RWPE1 (cell line): Measurements from ENCODE around the gene ARHGAP35.
"Not testable (repeated sequence)": the region's sequence is repeated elsewhere in the genome, so short reads cannot be mapped to it uniquely, and the experiment has no call there.

Experiments used
- CTCF ChIA-PET: fragments of 350-600 bp; sonication (Branson Sonifier 250); formaldehyde crosslinking; extraction: SDS; loops from one replicate; lab custom pipeline; 2021; lab: Yijun Ruan, JAX
- POLR2A ChIA-PET: fragments of 400-600 bp; formaldehyde crosslinking; extraction: SDS; loops from one replicate; lab custom pipeline; 2020; ENCODE audit warnings: antibody characterized with exemption; ENCODE audit not compliant: low non-redundant PET; lab: Yijun Ruan, JAX
- DNase-seq: peaks from one replicate; pipeline ENCODE4 v3.0.0; 2012; ENCODE audit warnings: low spot score
- H3K27ac ChIP-seq: fragments of 450-650 bp; 2 replicates; pipeline ENCODE4 v1.5.1; 2017
- TF ChIP-seq, protein P1 (sequence below): fragments of 450-650 bp; conservative IDR thresholded peaks from 2 replicates; pipeline ENCODE4 v1.5.1; 2017; ENCODE audit warnings: low read depth, mild to moderate bottlenecking

Gene ARHGAP35

DNA sequence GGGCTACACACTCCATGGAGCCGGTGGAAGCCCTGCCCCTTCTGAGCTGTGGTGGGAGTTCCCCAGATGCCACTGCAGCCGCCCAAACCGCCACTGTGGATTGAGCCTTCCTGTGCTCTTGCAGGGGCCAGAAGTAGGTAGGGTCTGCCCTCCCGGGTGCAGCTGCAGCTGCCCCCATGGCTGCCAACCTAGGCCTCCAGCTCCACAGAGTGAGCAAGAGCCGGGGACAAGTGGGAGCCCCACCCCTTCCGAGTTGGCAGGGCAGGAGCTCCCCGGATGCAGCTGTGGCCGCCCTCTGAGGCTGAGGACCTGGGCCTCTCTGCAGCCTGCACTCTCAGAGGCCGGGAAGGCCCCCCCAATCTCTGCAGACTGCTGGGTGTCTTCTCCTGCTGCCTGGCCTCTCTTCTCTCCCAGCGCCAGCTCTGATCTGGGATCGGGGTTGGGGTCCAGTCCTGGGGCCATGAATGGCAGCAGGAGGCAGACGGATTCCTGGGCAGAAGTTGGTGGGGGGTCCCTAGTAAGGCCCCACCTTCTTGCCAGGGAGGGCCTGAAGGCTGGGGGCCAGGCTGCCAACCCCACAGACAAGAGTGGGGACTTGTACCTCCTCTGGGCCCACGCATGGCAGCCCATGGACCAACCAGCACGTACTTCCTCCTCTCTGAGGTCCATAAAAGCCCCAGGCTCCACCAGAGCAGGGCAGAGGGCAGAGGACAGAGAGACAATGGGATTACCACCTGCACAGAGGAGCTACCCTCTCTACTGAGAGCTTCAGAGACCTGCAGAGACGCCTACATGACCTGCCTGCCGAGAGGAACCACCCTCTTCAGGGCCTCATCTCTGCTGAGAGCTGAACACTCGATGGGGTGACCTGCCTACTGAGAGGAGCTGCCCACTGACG lies 39.0 kb upstream of the ARHGAP35 start:
- peak overlapping the region; percentile 13; the same call in 1 of the 2 replicates for H3K27ac ChIP-seq
- CTCF ChIA-PET, result interaction anchor here (0.6 to 1.1 kb wide), 2 partner anchors 19 to 1678 kb away, joined by 3 read pairs; no protein-coding TSS in a partner anchor
- no peak for DNase-seq
- POLR2A ChIA-PET, result no interaction called here
- TF ChIP-seq, protein P1, sequence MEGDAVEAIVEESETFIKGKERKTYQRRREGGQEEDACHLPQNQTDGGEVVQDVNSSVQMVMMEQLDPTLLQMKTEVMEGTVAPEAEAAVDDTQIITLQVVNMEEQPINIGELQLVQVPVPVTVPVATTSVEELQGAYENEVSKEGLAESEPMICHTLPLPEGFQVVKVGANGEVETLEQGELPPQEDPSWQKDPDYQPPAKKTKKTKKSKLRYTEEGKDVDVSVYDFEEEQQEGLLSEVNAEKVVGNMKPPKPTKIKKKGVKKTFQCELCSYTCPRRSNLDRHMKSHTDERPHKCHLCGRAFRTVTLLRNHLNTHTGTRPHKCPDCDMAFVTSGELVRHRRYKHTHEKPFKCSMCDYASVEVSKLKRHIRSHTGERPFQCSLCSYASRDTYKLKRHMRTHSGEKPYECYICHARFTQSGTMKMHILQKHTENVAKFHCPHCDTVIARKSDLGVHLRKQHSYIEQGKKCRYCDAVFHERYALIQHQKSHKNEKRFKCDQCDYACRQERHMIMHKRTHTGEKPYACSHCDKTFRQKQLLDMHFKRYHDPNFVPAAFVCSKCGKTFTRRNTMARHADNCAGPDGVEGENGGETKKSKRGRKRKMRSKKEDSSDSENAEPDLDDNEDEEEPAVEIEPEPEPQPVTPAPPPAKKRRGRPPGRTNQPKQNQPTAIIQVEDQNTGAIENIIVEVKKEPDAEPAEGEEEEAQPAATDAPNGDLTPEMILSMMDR, result no peak

DNA sequence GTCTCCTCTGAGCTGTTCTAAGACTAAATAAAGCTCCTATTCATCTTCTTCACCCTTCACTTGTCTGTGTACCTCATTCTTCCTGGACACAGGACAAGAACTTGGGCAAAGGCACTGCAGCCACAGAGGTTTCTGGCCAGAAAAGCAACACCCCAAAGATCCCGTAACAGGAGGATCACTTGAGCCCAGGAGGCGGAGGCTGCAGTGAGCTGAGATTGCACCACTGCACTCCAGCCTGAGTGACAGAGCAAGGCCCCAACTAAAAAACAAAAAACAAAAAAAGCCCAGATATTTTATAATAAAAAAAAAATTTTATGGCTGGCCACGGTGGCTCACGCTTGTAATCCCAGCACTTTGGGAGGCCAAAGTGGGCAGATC lies 38.4 kb upstream of the ARHGAP35 start:
- POLR2A ChIA-PET, DNase-seq: not testable (repeated sequence)
- CTCF ChIA-PET, result interaction anchor here (0.6 to 1.1 kb wide), 3 partner anchors 15 to 91 kb away, joined by 3 to 4 read pairs (median 3); no protein-coding TSS in a partner anchor
- peak overlapping the region; percentile 13; the same call in 1 of the 2 replicates for H3K27ac ChIP-seq

DNA sequence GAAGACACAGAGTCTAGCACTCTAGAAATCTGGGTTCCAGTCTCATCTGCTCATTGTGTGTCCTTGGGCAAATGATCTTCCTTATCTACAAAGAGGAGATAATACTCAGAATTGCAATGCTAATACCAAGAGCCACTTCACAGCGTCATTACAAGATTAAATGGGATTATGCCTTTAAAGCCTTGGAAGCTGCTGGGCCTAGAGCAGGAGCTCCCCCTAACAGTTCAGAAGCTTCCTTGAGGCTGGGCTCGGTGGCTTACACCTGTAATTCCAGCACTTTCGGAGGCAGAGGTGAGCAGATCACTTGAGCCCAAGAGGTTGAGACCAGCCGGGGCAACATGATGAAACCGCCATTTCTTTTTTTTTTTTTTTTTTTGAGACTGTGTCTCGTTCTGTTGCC lies 37.7 kb upstream of the ARHGAP35 start:
- POLR2A ChIA-PET, result interaction anchor here (0.8 kb wide), 1 partner anchor 38 kb away, joined by 9 read pairs; no protein-coding TSS in a partner anchor
- no peak overlapping the region for H3K27ac ChIP-seq
- TF ChIP-seq, protein P1, result no peak
- CTCF ChIA-PET, result interaction anchor here (0.6 to 0.7 kb wide), 2 partner anchors 14 to 92 kb away, joined by 3 to 4 read pairs; no protein-coding TSS in a partner anchor
- no peak for DNase-seq

DNA sequence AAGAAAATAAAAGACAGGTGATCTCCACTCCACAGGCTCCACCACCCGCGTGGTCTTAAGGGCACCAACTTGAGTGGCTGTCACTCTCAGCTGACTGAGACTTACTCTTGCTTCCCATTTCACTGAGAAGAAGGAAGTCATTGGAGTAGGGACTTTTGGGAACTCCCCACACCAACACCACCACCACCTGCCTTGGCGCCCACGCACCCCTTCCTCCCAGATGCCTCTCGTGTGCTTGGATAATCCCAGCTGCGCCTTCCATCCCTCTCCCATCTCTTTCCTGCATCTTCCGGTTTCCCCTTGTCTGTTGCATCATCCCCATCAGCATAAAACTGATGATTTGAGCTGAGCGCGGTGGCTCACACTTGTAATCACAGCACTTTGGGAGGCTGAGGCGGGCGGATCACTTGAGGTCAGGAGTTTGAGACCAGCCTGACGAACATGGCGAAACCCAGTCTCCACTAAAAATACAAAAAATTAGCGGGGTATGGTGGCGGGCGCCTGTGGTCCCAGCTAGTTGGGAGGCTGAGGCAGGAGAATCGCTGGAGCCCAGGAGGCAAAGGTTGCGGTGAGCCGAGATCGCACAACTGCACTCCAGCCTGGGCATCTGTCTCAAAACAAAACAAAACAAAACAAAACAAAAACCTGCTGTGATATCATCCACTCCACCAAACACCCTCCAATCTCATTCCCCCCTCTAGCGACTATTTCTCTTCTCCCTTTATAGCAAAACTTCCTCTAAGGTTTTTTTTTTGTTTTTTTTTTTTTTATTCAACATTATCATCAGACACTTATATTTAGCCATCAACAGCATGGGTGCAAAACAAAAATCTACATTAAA lies 35.7 kb upstream of the ARHGAP35 start:
- TF ChIP-seq, protein P1, result no peak
- no peak for DNase-seq
- no peak overlapping the region for H3K27ac ChIP-seq
- ChIA-PET POLR2A (no interaction called here), CTCF (interaction anchor here (0.6 to 0.7 kb wide), 2 partner anchors 20 to 32 kb away, joined by 3 to 4 read pairs; no protein-coding TSS in a partner anchor)

DNA sequence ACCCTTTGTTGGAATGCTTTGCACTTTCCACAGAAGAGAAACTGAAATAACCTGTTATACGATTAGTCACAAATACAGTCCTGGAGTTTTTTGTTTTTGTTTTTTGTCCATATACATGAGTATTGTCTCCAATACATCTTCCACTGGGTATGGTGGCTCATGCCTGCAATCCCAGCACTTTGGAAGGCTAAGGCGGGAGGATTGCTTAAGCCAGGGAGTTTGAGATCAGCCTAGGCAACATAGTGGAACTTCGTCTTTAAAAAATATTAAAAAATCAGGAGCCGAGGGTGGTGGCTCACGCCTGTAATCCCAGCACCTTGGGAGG lies 35.1 kb upstream of the ARHGAP35 start:
- TF ChIP-seq, protein P1, result no peak
- ChIA-PET POLR2A (interaction anchor here (0.6 kb wide), 1 partner anchor 11 kb away, joined by 4 read pairs; no protein-coding TSS in a partner anchor), CTCF (interaction anchor here (0.7 kb wide), 1 partner anchor 177 kb away, joined by 5 read pairs; no protein-coding TSS in a partner anchor)
- no peak for DNase-seq
- no peak overlapping the region for H3K27ac ChIP-seq

DNA sequence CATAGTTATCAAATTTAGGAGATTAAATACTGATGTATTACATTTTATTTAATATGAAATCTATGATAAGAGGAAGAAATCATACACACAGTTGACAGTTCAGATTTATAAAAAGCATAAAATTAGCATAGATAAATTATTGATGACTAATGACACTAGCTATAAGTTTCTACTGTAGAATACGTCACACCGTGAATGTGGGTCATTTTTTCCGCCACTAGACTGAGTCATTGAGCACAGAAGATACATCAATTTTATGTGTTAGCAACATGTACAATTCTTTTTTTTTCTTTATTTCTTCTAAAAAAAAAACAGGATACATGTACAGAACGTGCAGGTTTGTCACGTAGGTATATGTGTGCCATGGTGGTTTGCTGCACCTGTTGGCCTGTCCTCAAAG lies 32.3 kb upstream of the ARHGAP35 start:
- ChIA-PET CTCF (no interaction called here), POLR2A (no interaction called here)
- no peak for DNase-seq
- TF ChIP-seq, protein P1, result no peak
- no peak overlapping the region for H3K27ac ChIP-seq
